GM04504 (cell line): ENCODE results near the gene GCNT2.
"Not testable (repeated sequence)": the region's sequence is repeated elsewhere in the genome, so short reads cannot be mapped to it uniquely, and the experiment has no call there.

Experiments used
- DNase-seq: peaks from one replicate; pipeline ENCODE4 v3.0.0-alpha.2; 2012; ENCODE audit warnings: low read depth

The GCNT2 gene

DNA sequence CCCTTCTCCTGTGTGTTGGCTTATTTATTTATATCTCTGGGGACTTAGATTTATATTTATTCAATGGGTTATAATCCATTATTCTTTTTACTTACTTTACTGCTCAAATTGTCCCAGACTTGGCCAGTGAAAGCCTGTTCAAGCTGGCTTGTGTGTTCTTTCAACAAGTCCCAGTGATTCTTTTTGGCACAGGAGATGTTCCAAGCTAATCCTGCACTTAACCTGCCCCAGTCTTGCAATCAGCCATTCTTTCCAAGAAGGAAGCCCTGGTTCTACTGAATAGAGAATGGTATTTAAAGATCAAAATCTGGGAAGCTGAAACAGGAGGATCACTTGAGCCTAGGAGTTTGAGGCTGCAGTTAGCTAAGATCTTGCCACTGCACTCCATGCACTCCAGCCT lies 26.7 kb downstream of the GCNT2 start:
- DNase-seq: no peak

DNA sequence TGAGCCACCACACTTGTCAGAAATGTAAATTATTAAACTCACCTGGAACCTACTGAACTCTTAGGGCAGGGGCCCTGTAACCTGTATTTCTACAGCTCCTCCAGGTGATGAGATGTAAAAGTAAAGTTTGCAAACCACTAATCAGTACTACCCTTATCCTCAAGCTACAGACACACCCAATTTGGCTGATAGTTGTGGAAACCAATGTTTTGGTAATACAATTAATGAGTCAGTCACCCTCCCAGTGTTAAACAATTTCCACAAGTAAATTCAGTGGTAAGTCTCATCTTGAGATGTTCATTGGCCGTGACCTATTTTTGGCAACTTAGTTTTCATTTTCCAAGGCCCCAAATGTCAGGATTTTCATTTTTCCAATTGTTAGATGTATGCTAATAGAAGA lies 29.6 kb downstream of the GCNT2 start:
- no peak for DNase-seq

DNA sequence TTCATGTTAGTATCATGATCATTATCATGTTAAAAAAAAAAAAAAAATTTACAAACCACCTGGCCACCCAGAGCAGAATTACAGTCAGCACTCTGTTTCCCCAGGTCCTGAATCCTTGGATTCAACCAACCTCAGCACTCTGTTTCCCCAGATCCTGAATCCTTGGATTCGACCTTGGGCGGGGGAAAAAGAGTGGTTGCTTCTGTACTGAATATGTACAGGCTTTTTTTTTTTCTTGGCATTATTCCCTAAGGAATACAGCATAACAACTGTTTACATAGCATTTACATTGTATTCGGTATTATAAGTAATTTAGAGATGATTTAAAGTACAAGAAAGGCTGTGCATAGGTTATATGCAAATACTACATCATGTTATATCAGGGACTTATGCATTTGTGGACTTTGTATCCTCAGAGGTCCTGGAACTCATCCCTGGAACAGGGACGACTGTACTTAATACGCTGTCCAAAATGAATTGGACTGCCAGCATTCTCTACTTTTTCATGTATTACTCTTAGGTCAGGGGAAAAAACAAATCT lies 31.2 kb downstream of the GCNT2 start:
- DNase-seq: no peak

DNA sequence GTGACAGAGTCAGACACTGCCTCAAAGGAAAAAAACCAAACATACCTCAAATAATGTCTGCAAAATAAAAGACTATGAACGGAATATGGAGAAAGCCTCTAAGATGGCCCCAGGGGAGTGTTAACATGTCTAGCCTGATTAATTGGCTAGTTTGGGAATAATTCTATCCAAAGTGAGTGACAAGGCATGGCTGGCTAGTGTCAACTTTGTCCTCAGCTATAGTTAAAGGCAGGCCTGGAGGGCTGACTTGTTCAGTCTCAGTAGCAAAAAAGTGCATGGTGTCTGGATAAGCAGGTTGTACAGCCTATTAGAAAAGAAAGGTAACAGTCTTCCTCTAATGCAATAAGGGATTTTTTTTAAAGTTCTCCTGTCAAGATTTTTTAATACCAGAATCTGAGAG lies 32.7 kb downstream of the GCNT2 start:
- no peak for DNase-seq

DNA sequence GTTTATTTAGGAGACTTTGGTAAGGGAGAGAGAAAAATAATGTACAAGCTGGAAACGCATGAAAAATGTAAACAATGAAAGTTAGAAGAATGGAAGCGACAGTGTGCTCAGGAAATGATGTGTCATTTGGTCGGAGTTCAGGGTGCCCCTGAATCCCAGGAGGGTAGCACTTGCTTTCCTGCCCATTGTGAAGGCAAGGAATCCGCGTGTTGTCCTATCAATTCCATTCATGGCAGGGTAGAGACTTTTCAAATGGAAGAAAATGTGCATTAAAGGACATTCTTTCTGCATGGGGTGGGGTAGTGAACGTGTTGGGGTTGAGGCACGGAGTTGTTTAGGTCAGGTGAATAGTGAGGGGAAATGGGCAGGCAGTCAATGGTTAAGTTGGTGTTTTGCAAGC lies 33.7 kb downstream of the GCNT2 start:
- no peak for DNase-seq

DNA sequence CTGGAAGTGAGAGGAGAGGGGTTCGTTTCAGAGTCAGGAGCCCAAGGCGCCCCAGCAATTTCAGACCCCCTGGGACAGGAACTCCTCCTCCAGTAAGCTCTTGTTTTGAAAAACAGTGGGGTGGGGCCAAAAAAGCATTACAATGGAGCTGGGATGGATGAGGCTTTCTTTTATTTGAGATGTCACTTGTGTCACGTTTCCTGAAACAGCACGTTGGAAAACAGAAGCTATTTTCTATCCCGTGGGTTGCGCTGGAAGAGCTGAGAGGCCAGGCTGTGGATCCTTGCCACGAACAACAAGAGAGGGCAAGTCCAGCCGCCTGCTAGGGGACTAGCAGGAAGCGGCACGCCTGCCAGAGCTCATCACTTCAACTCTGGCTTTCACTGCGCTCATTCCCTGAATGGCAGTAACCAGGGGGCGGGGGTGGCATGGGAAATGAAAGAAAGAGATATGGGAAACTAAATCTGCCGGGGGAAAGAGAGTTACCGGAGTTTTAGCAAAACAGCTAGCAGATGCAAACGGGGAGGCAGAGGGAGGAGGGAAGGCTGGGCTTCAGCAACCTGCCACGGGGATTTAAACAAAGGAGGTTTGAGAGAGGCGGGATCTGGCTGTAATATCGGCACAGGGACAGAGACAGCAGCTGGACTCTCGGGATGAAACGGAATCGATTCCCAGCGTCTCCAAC lies 34.6 kb downstream of the GCNT2 start:
- no peak for DNase-seq

DNA sequence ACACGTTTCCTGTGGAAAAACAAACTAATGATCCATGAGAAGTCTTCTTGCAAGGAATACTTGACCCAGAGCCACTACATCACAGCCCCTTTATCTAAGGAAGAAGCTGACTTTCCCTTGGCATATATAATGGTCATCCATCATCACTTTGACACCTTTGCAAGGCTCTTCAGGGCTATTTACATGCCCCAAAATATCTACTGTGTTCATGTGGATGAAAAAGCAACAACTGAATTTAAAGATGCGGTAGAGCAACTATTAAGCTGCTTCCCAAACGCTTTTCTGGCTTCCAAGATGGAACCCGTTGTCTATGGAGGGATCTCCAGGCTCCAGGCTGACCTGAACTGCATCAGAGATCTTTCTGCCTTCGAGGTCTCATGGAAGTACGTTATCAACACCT lies 35.4 kb downstream of the GCNT2 start:
- DNase-seq: no peak

DNA sequence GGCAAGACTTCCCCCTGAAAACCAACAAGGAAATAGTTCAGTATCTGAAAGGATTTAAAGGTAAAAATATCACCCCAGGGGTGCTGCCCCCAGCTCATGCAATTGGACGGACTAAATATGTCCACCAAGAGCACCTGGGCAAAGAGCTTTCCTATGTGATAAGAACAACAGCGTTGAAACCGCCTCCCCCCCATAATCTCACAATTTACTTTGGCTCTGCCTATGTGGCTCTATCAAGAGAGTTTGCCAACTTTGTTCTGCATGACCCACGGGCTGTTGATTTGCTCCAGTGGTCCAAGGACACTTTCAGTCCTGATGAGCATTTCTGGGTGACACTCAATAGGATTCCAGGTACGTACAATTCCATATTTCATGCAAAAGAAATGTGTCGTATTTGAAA lies 35.8 kb downstream of the GCNT2 start:
- DNase-seq: no peak

DNA sequence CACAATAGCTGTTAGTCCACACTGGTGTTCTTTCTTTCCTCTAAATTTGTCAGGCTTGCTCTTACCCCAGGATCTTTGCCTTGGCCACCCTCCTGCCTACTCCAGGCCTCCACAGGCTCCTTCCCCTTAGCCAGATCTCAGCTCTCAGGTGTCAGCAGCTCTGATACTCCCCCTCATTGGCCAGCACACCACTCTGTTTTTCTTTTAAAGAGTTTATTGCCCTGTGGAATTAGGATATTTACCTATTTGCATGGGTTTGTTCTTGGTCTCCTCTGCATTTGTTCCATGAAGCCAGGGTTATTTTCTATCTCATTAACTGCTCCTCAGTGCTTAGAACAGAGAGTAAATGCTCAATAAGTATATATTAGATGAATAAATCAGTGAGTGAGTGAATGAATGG lies 36.8 kb downstream of the GCNT2 start:
- no peak for DNase-seq

DNA sequence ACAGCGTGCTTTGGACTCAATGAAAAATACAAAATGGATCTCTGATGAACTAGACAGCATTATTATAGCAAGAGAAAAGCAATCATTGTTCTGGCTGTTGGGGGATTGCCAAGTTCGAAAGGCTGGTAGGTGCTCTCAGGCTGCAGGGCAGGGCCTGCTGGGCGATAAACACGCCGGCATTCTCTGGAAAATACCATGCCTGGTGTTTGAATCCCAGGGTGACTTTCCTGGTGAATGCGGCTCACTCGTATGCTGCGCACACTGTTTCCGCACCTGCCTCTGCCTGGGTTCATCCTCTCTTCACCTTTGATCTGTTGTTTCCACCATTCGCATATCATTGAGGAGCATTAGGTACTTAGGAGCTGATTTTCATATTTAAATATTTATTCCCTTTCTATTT lies 37.4 kb downstream of the GCNT2 start:
- no peak for DNase-seq

DNA sequence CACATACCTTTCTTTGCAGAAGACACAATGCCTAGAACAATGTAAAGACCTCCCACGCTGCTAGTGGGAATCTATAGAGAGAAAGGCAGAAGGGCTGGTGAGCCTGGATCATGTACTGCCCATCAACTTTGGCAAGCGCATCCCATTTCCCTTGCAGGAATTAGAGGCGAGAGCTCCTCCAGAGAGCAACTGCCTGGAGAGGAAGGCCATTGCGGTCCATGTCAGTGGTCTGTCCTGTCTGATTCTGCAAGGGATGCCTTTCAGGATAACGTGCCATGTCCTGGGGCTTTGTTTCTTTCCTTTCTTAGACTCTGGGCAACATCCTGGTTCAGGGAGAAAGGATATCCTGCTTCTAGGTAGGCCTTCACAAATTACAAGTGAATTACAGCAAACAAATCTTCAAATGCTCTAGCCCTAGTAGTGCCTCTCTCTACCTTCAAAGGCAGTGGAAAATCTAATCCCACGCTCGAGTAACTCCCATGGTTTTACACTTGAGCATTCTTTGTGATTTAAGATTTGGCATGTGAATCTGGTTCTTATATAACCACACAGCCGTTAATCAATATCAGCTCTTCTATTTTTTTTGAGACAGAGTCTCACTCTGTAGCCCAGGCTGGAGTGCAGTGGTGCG lies 38.5 kb downstream of the GCNT2 start:
- DNase-seq: no peak

DNA sequence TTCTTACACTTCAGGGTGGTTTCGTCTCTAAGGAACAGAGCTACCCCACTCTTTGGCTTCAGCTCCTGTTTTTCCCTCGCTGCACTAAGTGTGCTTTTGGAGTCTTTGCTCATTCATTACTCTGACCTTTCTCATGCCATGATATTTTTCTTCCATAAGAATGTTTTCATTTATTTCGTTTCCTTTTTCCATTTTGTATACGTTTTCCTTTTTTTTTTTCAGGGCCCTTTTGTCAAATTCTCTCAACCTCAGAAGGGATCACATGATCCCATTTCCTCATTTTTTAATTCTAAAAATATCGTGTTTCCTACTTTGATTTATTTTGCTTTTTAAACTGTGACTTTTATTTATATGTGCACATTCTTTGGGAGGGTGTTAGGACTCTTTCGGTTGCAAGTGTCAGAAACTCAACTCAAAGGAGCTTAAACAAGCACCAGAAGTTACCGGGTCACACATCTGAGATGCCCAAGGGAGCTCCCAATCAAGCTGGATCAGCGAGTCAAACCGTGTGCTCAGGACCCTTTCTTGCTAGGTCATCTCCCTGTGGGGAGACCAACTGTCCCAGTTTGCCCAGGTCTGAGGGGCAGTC lies 40.6 kb downstream of the GCNT2 start:
- no peak for DNase-seq

DNA sequence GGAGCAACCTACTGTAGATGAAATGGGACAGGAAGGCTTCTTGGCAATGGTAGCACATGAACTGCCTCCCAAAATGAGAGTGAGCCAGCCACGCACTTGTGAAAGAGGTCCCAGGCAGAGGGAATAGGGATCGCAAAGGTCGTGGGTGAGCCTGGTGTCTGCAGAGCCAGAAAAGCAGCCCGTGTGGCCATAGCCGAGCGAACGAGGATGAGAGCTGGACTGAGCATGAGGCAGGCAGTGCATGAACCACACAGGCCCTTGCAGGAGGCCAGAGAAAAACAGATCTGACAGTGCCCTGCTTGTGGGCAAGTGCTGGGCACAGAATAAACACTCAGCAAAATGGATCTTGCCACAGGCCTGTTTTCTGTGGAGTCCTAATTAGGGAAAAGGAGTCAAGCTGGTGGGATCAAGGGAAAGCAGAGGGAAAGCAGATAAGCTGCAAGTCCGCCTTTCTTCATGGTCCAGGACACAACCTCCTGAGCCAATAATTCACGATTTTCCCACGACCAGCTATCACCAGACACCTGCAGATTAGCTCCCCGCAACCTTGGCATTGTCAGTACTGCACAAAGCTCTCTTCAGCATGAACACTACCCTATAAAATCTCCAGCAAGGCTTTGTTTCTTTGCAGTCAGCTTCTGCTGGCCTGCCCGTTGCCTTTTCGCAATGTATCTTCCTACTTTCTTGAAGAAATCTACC lies 44.0 kb downstream of the GCNT2 start:
- DNase-seq: no peak

DNA sequence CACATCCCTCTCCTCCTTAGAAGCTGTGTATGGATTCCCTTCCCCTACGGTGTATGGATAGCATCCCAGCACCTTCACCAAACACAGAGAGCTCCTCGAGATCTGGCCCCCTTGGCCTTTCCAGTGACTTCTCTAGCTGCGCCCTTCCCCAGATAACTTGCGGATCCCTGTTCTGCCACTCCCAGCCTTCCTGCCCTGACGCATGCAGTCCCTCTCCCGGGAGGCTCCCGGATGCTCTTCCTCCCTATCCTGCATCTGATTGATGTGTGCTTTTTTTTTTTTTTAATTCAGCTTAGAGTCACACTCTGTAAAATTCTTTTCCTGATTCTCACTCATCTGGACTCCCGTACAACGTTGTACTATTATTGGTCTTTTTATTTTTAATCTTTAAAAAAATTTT lies 44.8 kb downstream of the GCNT2 start:
- no peak for DNase-seq

DNA sequence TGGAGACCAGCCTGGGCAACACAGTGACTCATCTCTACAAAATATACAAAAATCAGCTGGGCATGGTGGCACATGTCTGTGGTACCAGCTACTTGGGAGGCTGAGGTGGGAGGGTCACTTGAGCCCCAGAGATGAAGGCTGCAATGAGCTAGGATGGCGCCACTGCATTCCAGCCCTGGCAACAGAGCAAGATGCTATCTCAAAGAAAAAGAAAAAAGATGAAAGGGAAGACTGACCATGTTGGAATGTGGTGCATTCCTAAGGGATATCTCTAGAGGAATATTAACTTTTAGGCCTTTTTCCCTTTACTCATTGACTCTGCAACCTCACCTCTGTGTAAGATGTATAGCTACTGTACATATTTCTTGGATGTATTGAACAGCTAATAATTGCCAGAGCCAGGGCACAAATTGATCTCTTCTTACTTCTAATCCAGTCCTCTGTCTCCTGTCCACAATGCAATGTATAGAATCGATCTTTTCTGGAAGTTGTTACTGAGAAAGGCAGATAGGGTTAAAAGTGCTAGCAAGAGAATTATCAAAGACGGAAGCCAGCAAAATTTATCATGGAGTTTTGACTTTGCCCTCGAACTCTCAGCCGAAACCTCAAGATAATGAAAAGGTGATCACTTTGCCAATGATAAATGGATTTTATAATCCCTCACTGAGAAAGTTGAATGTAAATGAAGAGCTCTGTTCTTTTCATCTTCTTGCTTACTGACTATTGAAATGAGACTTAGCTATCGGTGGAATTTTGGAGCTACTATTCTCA lies 46.3 kb downstream of the GCNT2 start:
- no peak for DNase-seq

DNA sequence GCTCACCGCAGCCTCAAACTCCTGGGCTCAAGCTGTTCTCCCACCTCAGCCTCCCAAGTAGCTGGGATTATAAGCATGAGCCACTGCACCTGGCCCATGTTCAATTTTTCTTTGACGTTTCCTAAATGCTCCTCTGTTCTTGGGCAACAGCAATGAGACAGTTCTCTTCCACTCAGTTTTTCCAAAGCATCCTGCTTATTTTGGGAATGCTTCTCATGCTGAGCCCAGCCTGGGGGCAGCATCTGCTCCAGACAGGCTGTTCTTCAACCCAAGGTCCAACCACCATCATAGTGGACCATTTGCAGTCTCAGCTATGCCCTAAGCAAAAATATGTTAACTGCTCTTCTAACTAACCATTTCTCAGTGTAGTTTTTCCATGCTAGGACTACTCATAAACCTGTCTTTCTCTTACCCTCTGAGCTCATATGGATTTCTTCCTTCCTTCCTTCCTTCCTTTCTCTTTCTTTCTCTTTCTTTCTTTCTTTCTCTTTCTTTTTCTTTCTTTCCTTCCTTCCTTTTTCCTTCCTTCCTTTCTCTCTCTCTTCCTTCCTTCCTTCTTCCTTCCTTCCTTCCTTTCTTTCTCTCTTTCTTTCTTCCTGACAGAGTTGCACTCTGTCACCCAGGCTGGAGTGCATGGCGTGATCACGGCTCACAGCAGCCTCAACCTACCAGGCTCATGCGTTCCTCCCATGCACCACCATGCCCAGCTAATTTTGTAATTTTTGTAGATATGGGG lies 48.4 kb downstream of the GCNT2 start:
- no peak for DNase-seq

DNA sequence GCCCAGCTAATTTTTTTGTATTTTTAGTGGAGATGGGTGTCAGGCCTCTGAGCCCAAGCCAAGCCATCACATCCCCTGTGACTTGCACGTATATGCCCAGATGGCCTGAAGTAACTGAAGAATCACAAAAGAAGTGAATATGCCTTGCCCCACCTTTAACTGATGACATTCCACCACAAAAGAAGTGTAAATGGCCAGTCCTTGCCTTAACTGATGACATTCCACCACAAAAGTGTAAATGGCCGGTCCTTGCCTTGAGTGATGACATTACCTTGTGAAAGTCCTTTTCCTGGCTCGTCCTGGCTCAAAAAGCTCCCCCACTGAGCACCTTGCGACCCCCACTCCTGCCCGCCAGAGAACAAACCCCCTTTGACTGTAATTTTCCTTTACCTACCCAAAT lies 54.4 kb downstream of the GCNT2 start:
- DNase-seq: not testable (repeated sequence)

DNA sequence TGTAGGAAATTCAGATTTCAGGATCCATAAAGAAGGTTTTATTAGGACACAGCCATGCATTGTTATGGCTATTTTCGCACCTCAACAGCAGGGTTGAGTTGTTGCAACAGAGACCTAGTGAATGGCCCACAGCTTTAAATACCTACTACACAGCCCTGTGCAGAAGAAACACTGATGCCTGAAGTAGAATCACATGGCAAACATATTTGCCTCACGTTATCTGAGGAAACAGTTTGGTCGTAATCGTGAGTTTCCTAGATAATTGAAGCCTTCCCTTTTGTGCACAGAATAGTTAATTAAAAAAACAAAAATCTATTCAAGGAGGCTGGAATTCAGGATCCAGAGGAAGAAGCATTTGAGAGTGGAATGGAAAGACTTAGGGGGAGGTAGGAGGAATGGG lies 55.1 kb downstream of the GCNT2 start:
- no peak for DNase-seq

DNA sequence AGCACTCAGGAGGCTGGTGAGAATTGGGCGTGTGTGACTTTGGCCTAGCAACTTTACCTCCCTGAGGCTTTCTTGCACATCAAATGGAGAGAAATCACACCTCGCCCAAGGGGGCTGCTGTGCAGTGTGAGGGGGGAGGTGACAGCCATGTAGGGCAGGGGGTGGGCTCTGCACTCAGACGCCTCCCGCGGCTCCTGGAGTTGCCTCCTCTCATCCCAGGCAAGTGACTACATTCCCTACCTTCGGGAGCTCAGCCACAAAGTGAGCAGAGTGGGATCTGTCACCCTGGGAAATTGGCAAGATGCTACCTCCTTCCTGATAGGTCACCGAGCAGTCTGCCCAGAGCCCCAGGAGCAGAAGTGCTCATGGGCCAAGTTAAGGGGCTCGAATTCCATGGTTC lies 56.0 kb downstream of the GCNT2 start:
- no peak for DNase-seq

DNA sequence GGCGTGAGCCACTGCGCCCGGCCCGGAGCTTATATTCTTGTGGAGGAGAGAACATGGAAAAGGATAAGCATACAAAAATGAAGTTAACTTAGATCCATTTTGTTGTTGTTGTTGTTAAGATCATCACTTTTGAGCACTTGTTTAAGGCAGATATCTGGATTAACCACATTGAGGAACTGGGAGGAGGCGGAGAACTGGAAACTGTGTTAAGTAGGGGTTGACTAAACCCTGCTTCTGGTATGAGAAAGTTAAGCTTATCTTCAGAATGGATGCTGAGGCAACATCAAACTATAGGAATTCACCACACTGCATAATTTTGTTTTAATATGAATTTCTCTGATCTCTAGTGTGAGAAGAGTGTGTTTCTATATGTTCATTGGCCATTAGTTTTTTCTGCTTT lies 57.6 kb downstream of the GCNT2 start:
- DNase-seq: no peak

DNA sequence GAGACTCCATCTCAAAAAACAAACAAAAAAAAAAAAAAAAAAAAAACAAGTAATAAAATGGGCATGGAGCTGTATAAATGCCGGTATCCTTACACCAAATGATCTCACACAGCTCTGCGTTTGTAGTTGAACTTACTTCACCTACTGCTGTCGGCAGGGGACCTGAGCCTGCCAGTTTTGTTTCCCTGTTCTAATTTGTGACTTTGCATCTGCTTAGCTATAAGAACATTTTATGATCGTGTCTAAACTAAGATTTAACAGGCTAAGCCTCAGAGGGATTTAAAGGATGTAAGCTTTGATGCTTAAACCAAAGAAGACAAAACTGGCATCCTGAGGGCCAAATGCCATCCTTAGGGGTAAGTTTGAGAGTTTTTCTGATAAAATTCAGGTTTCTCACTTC lies 58.7 kb downstream of the GCNT2 start:
- no peak for DNase-seq

DNA sequence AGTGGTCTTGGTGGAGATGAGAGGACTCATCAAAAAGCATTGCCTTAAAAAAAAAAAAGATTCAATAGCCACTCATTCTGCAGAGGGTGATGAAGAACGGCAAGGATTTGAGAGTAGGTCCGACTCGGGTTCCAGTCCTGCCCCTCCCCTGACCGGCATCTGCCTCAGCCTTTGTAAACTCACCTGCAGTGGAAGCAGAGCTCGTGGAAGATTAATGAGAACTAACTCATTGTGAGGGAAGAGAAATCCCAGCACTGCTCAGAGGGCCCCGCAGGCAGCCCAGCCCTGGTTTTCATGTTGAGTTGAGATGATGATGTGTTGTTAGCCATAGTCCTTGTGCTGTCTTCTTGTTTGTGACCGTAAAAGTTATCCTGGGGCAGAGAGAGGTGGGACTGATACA lies 59.4 kb downstream of the GCNT2 start:
- DNase-seq: no peak
